ENCODE results near the gene DHX30.
"Not testable (repeated sequence)": the region's sequence is repeated elsewhere in the genome, so short reads cannot be mapped to it uniquely, and the experiment has no call there.

Gene DHX30

DNA sequence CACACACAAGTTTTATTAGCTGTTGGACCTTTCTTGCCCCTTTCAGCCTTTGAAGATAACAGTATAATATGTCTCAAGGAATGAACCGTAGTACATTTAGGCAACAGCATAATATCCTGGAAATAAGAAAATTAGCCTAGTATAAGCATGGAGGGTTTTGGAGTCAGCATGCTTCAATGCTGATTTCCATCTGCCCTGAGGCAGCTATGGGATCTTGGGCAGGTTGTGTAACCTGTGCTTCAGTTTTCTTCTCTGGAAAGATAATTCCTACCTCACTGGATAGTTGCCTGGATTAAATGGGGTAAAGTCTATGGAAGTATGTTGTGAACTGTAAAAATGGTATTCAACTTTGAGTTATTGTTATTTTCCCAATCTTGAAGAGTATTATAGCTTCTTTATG, 1.6 kb downstream of the DHX30 start:
- no peak for DNase-seq

DNA sequence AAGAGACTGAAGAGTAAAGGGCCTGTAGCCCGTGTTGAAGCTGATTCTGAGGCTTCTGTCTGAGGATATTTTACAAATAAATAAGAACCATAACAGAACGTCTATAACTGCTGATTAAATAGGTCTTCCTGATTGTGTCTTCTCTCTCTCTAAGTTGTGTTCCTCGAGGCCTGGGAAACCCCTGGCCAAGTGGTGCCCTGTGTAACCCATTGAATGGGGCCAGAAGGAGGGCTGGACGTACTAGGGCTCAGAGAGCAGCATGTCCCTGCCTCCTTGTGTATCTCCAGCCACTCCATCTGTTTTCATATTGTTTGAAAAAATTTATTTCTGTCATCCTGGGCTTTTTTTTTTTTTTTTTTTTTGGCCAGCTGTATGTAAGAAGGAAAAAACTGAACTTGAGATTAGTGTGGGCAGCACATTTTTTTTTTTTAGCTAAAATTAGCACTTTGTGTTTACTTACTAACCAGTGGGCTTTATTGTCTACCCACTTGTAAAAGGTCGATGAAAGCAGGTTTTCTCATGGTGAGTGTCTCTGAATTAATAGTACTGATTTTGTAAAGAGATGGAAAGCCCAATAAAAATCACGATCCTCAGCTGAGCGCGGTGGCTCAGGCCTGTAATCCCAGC, 10.7 kb downstream of the DHX30 start:
- no peak for DNase-seq

DNA sequence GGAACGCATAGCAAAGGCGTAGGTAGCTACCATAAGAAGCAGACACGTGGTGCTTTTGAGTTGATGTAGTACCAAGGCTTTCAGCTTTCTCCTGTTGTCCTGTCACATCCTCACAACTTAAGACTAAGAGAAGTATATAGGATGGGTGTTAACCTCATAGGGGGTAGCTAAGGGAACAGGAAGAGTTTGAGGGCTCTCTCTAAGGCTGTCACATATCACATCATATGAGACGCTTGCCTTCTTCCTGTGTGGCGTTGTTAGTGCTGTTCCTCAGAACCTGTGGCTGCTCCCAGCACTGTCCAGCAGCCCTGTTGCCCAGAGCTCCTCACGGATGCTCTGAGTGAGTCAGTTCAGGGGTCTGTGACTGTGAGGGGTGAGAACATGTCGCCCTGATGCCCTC, 14.7 kb downstream of the DHX30 start:
- no peak for DNase-seq

DNA sequence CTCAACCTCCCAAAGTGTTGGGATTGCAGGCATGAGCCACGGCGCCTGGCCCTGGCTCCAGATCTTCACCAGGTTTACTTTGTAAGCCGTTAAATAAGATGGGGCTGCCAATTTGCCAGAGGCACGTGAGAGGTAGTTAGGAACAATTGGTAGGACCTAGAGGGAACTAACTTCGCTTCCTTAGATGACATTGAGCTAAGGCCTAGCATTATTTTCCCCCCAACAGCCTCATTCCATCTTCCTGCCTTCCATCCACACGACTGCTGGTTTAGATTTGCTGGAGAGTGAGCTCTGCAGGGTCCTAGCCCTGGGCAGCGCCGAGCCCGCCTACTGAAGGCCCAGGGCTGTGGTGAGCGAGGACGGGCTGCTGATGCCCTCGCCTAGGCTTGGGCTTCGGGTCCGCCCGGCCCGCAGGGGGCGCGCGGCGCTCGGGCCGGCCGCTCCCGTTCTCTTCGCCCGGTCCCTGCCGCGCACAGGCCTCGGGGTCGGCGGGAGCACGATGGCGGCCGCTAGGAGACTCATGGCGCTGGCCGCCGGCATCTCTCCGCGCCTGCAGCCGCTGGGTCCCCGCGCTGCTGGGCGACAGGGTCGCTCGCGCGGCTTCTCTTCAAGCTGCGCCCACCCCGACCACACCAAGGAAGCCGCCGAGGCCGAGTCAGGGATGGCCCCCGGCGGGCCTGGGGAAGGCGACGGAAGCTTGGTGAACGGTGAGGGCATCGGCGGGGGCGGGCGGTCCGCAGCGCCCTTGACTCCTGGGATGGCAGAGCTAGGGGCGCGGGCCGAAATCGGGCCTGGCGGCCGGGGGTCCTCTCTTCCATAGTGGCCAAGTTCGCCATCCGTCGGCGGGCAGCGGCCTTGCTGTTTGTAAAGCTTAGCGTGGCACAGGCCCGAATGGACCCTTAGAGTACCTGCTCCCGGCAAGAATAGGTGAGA, 21.9 kb downstream of the DHX30 start:
- DNase-seq: no peak

DNA sequence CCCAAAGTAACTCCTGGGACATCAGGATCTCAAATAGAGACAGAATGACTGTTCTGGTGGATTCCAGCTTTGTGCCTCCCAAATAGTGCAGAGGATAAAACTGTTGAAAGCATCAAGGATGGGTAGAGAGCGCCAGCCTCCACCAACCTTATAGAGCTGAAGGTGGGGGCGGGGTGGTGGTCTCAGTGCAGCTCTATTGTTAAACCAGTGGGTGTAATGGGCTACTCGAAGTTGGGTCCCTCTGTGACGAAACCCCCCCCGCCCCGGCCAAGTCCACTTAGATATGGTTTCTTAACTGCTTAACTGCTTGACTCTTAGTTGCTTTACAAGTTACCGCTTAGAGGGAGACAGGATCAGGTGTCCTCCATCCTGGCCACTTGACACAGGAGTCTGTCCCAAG, 22.7 kb downstream of the DHX30 start:
- DNase-seq: no peak

DNA sequence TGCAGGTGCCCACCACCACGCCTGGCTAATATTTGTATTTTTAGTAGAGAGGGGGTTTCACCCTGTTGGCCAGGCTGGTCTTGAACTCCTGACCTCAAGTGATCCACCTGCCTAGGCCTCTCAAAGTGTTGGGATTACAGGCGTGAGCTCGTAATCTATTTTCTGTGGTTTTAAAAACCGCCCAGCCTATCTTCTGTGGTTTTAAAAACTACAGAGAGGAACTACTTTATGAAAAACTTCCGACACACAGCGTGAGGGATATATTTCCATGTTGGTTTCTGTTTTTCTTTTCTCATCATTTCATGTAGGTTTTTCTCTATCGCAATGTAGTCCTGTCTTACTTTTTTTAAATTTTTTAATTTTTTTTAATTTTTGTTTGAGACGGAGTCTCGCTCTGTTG, 26.5 kb downstream of the DHX30 start:
- not testable (repeated sequence) for DNase-seq

DNA sequence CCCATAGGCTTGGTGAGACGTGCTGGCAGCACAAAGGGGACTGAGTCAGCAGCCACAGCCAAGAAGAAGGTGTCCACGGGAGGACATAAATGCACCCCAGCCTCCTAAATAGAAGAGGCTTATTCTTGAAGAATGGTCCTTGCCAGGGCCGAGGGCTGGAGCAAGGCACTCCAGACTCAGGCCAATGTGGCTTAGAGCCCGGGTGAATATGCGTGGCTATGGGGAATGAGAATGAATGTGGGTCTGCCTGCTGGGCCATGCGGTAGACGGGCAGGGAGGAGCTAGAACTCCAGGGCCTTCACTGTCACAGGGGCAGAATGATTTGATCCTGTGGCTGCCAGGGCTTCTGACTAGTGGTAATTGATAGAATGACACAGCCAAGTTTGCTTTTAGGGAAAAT, 34.0 kb downstream of the DHX30 start:
- no peak for DNase-seq

DNA sequence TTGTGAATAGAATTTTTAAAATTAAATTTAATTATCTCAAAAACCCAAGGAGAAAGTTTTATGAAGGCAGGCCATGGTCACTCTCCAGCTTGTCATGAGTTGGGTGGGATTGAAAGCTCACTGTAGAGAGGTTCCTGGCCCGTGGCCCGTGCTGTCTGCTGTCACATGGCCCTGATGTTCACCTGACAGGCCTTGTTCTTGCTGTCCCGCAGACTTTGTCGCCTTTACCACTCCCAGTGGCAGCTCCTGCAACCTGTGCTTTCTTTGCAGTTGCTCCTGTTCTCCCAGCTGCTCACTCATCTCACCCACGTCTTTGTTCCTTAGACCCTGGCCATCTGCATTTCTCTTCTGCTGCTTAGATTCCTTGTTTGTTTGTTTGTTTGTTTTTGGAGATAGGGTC, 35.6 kb downstream of the DHX30 start:
- DNase-seq: no peak

DNA sequence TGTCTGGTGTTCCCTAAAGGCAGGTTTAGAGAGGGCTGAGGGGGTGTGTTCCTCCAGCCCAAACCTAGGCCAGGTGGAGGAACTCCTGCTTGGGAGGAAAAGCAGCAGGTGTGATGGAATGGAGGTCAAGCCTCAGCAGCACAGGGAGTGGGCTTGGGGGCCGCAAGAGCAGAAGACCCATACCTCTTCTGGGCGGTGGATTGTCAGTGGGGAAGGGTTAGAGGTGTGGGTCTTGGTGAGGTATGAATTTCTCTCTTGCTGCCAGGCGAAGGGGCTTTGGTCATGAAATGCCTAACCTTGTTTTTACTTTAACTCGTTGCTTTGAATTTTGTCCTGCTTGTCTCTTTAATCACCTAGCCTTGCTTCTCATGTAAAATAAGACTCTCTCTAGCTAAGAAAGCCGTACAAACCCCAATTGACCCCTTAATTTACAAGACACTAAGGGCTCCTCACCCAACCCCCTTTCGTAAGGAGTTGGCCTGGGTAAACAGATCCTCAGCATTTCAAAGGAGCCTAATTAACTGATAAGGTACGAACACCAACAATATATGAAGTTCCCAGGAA, 38.9 kb downstream of the DHX30 start:
- DNase-seq: no peak

DNA sequence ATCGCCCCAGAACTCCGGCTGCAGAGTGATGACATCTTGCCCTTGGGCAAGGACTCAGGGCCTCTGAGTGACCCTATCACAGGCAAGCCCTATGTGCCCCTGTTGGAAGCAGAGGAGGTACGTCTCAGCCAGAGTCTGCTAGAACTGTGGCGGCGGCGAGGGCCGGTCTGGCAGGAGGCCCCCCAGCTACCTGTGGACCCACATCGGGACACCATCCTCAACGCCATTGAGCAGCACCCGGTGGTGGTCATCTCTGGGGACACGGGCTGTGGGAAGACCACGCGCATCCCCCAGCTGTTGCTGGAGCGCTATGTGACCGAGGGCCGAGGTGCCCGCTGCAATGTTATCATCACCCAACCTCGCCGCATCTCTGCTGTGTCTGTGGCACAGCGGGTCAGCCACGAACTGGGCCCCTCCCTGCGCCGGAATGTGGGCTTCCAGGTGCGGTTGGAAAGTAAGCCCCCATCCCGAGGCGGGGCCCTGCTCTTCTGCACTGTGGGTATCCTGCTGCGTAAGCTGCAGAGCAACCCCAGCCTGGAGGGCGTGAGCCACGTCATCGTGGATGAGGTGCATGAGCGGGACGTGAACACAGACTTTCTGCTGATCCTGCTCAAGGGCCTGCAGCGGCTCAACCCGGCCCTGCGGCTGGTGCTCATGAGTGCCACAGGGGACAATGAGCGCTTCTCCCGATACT, 43.4 kb downstream of the DHX30 start:
- DNase-seq: no peak

DNA sequence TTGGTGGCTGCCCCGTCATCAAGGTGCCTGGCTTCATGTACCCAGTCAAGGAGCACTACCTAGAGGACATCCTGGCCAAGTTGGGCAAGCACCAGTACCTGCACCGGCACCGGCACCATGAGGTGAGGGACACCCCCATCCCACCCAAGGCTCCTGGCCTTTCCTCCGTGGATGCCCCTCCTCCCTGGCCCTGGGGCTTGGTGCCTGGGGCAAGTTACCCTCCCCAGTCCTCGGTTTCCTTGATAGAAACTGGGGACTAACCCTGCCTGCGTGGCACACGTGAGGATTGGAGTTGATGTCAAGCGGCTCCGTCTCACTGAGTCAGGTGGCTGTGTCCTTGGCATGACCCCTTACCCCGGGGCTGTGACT, 43.9 kb downstream of the DHX30 start:
- DNase-seq: no peak

DNA sequence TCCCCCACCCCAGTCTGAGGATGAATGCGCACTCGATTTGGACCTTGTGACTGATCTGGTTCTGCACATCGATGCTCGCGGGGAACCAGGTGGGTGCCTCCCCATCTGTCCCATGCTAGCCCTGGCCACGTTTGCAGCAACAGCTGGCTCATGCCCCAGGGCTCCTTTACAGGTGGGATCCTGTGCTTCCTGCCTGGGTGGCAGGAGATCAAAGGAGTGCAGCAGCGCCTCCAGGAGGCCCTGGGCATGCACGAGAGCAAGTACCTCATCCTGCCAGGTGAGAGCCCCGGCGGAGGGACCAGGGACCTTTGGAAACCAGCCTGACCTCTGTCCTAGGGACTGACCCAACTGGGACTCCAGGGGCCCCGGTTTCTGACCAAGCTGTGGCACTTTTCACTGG, 44.3 kb downstream of the DHX30 start:
- no peak for DNase-seq

DNA sequence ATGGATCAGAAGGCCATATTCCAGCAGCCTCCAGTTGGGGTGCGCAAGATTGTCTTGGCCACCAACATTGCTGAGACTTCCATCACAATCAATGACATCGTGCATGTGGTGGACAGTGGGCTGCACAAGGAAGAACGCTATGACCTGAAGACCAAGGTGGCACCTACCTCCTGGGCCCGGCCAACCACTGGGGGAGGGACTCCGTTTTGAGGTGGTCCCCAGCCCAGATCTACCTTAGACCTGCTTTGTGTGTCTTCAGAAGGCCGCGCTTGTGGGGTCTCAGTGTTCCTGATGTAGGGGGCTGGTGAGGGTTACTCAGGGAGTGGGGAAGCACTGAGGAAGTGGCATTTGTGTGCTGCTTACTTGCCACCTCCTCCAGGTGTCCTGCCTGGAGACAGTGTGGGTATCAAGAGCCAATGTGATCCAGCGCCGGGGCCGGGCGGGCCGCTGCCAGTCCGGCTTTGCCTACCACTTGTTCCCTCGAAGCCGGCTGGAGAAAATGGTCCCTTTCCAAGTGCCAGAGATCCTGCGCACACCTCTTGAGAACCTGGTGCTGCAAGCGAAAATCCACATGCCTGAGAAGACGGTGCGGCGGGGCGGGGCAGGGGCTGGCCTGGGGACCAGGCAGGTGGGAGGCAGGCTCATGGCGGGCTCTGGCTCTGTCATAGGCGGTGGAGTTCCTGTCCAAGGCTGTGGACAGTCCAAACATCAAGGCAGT, 45.0 kb downstream of the DHX30 start:
- no peak for DNase-seq

DNA sequence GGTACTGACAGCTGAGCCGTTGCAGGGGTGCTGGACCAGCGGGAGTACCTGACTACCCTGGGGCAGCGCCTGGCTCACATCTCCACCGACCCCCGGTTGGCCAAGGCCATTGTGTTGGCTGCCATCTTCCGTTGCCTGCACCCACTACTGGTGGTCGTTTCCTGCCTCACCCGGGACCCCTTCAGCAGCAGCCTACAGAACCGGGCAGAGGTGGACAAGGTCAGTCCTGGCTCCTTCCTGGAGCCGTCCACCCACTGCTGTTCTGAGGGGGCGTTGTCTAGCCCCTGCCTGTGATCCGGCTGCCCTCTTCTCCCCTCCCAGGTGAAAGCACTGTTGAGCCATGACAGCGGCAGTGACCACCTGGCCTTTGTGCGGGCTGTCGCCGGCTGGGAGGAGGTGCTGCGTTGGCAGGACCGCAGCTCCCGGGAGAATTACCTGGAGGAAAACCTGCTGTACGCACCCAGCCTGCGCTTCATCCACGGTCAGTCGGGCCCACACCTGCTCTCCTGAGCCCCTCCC, 45.7 kb downstream of the DHX30 start:
- no peak for DNase-seq

DNA sequence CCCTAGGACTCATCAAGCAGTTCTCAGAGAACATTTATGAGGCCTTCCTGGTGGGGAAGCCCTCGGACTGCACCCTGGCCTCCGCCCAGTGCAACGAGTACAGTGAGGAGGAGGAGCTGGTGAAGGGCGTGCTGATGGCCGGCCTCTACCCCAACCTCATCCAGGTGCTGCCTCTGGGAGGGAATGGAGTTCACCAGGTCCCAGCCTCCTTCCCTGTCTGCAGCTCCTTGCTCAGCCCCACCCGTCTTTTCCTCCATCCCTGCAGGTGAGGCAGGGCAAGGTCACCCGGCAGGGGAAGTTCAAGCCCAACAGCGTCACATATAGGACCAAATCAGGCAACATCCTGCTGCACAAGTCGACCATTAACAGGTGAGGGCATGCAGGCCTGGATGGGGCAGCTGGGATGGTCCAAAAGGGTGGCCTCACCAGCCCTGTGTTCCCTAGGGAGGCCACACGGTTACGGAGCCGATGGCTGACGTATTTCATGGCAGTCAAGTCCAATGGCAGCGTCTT, 46.3 kb downstream of the DHX30 start:
- no peak for DNase-seq

DNA sequence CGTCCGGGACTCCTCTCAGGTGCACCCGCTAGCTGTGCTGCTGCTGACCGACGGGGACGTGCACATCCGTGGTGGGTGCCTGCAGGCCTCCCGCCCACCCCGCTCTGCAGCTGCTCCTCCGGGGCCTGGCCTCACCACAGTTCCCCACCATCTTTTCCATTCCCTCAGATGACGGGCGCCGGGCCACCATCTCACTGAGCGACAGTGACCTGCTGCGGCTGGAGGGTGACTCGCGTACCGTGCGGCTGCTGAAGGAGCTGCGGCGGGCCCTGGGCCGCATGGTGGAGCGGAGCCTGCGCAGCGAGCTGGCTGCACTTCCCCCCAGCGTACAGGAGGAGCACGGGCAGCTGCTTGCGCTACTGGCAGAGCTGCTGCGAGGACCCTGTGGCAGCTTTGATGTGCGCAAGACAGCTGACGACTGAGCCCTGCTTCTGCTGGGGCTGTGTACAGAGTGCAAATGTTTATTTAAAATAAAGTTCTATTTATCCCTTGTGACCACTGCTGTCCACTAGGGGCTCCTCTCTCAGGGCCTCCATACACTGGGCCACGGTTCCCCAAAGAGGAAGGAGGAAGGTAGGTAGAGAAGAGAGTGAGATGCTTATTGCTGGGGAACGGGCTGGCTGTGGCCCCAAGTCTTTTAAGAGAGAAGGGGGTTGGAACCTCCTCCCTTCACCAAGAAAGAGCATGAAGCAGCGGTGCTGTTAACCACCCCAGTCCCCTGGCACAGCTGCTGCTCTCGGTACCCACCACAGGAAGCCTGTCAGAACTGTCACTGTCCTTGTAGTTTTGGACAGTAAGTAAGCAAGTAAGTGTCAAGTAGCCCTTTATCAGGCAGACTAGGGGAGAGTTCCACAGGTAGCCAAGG, 47.0 kb downstream of the DHX30 start:
- no peak for DNase-seq

DNA sequence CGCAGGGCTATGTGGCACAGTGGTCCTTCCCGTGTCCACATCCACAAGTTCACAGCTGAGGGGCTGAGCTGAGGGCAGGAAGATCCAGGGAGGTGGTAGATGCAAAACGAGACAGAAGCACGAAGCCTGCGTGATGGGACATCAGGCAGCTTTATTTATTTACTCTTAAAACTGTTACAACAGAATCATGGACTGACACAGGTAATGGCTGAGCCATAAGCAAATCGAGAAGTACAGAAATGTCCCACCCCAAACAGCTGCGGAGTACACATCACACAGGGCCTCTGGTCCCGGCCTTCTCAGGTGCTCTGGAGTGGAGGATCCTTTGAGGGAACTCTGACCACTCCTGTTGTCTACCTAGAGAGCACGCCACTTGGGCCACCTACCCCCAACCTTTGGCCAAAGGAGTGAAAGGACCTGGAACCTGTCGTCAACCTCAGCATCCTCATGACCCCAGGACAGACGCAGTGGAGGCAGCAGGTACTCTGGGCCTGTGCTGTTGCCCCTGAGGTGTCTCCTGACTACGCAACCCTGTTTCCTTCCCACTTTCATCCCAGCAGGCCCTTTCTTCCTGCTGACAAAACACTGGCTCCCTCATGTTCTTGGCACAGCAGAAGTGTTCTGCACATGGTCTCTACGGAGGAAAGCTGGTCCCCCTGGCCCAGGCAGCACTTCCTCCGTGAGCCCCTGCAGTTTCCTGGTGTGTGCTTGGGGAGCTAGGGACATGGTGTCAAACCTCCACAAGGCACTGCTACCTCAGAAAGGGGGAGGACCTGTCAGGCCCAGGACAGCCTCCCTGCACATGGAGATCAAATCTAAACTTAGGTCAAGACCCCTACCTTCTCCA, 47.8 kb downstream of the DHX30 start:
- no peak for DNase-seq

DNA sequence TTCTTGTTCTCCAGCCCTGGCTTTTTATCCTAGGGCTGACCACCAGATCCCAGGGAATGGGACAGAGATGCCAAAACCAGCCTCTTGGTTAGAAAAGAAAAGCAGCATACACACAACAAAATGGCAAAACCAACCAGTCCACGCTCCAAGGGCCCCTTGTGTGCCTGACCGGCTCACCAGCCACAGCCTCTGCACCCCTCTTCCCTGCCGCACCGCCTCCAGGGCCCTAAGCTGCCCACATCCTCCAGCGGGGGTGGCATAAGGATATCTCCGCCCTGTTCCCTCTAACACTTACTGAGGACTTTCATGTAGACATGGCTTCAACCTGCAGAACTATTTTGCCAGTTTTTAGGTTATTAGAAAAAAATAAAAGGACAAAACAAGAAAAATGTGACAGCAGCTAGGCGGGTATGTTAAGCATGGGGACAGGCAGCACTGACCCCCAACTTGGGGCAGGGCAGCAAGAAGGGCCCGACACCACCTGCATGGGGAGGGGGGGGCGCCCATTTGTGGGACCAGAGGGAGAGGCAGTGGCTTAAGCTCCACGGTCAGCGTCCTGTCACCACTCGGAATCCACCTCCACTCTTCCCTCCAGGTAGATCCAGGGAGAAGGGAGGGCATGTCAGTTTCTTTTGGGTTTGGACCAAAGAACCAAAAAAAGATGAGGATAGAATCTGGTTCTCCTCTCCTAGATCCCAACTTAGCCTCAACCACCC, 49.1 kb downstream of the DHX30 start:
- no peak for DNase-seq

All from NCI-H748 treated with DMSO at 0.1 percent for 48 hours (cell line).